ENCODE results near the gene MMP21. TPM values are rescaled to one million over a fixed set of nuclear protein-coding genes. Genes with fewer than 3 reads are reported as not detected.
A peak's percentile ranks its signal among the peaks of the same experiment; 100 is the strongest.

MMP21 gene
- polyA plus RNA-seq, 2 of the 4 experiments (the other 2 are of a cell fraction) = 0.04 TPM; not detected in 1

DNA sequence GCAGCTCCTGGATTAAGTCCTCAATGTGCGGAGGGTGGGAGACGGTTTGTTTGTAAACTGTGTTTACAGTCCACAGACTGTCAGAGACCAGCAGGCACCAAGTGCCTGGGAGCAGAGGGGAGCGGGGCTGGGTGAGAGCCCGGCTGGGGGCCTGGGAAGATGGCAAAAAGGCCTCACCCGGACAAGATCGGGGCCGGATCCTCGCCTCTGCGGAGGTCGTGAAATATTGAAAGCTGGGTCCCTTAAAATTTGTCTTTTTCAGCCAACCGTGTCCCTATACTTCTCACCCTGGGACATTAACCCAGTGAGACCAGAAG is 2.8 kb downstream of the MMP21 start:
- TF ChIP-seq, protein P1, sequence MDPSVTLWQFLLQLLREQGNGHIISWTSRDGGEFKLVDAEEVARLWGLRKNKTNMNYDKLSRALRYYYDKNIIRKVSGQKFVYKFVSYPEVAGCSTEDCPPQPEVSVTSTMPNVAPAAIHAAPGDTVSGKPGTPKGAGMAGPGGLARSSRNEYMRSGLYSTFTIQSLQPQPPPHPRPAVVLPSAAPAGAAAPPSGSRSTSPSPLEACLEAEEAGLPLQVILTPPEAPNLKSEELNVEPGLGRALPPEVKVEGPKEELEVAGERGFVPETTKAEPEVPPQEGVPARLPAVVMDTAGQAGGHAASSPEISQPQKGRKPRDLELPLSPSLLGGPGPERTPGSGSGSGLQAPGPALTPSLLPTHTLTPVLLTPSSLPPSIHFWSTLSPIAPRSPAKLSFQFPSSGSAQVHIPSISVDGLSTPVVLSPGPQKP (IDR thresholded peaks at IDR 0.05; ENCODE audit: low read depth, low read length) = no peak
- no peak for TF ChIP-seq TFCP2L1 (CRISPR knock-in tag; IDR thresholded peaks at IDR 0.05)
- TF ChIP-seq CHD4 (IDR thresholded peaks at IDR 0.05; ENCODE audit: borderline replicate concordance) = no peak
- TF ChIP-seq RCOR1 (IDR thresholded peaks at IDR 0.05; ENCODE audit: low read depth, low read length) = no peak
- no peak for TF ChIP-seq MYC (IDR thresholded peaks at IDR 0.05; ENCODE audit: borderline replicate concordance, low read length)
- TF ChIP-seq CHD2 (IDR thresholded peaks at IDR 0.05; ENCODE audit: low read length, partially characterized antibody) = no peak
- 78% methylated on average over 9 of the region's 11 CpGs for WGBS (ENCODE audit: missing lambda C conversion rate)
- ATAC-seq (peak in 1 of 2 experiments; percentile 7; a peak in 1 of 6 replicates), FAIRE-seq (no peak), DNase-seq (ENCODE audit: low read depth in 1 of 2, low spot score in 1 of 2) (no peak)
- no peak overlapping the region for H3K4me3 ChIP-seq
- no peak overlapping the region for H3K4me2 ChIP-seq
- ChIA-PET CTCF (no interaction called here), POLR2A (no interaction called here)
- H3K4me1 ChIP-seq = no peaks in the 10 kb centered on the region
- no peak overlapping the region for H3K27ac ChIP-seq
- no peaks in the 10 kb centered on the region for H3K9me3 ChIP-seq

DNA sequence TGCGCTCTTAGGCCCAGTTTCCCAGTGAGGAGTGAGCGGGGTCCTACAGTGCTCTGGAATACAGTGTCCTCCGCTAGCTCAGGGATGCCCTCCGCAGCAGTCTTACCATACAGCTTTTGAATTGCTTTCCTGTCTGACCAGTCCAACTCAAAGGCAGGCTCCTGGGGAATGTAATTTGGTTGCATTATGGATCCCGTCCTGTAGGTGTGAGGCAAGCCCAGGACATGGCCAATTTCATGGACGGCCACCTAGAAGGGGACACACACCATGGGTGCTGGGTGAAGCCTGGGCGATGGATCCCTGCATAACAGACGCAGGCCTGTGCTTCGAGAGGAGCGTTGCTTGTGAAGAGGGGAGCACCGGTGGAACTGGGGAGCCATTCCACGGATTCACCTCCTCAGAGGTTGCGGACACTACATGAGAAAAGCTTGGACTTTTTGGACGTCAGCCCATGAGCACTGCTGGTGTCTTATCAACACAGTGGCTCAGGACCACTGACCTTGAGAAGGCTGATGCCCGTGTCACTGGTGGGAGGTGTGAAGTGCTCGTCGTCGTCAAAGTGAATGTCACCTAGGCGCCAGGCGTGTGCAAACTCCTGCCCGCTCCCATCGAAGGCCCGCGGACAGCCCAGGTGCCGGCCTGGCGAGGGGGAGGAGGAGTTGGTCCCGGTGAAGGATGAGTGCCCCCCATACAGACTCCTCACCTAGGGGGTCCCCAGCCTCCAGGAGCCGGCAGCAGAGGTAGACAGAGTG is 3.3 kb downstream of the MMP21 start:
- Histone ChIP-seq H3K9me3 (no peaks in the 10 kb centered on the region), H3K4me1 (no peaks in the 10 kb centered on the region), H3K27ac (no peak overlapping the region), H3K4me2 (no peak overlapping the region), H3K4me3 (no peak overlapping the region)
- DNase-seq (ENCODE audit: low read depth in 1 of 2, low spot score in 1 of 2) (no peak), FAIRE-seq (no peak), ATAC-seq (peak; percentile 11 to 31; a peak in 3 of 6 replicates)
- TF ChIP-seq, protein P2, sequence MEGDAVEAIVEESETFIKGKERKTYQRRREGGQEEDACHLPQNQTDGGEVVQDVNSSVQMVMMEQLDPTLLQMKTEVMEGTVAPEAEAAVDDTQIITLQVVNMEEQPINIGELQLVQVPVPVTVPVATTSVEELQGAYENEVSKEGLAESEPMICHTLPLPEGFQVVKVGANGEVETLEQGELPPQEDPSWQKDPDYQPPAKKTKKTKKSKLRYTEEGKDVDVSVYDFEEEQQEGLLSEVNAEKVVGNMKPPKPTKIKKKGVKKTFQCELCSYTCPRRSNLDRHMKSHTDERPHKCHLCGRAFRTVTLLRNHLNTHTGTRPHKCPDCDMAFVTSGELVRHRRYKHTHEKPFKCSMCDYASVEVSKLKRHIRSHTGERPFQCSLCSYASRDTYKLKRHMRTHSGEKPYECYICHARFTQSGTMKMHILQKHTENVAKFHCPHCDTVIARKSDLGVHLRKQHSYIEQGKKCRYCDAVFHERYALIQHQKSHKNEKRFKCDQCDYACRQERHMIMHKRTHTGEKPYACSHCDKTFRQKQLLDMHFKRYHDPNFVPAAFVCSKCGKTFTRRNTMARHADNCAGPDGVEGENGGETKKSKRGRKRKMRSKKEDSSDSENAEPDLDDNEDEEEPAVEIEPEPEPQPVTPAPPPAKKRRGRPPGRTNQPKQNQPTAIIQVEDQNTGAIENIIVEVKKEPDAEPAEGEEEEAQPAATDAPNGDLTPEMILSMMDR (IDR thresholded peaks at IDR 0.05) = no peak
- TF ChIP-seq POLR2A (IDR thresholded peaks at IDR 0.05; ENCODE audit: low read length) (no peak), HDAC2 (IDR thresholded peaks at IDR 0.05) (no peak), RARB (CRISPR knock-in tag; IDR thresholded peaks at IDR 0.05) (no peak), HEYL (CRISPR knock-in tag; IDR thresholded peaks at IDR 0.05) (no peak), ZNF302 (CRISPR knock-in tag; IDR thresholded peaks at IDR 0.05) (no peak), TFCP2L1 (CRISPR knock-in tag; IDR thresholded peaks at IDR 0.05) (no peak), HOXB5 (CRISPR knock-in tag; IDR thresholded peaks at IDR 0.05) (no peak), ZC3H11A (IDR thresholded peaks at IDR 0.05) (no peak), FOSL2 (IDR thresholded peaks at IDR 0.05) (no peak), FOSL2 (CRISPR knock-in tag; IDR thresholded peaks at IDR 0.05) (no peak), KDM1A (IDR thresholded peaks at IDR 0.05; ENCODE audit: low read depth) (no peak), JUN (IDR thresholded peaks at IDR 0.05) (no peak), FOXS1 (CRISPR knock-in tag; IDR thresholded peaks at IDR 0.05) (no peak), RFX5 (IDR thresholded peaks at IDR 0.05) (no peak)
- TF ChIP-seq, protein P3, sequence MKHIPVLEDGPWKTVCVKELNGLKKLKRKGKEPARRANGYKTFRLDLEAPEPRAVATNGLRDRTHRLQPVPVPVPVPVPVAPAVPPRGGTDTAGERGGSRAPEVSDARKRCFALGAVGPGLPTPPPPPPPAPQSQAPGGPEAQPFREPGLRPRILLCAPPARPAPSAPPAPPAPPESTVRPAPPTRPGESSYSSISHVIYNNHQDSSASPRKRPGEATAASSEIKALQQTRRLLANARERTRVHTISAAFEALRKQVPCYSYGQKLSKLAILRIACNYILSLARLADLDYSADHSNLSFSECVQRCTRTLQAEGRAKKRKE (CRISPR knock-in tag; IDR thresholded peaks at IDR 0.05; ENCODE audit: low read depth) = no peak
- TF ChIP-seq, protein P4, sequence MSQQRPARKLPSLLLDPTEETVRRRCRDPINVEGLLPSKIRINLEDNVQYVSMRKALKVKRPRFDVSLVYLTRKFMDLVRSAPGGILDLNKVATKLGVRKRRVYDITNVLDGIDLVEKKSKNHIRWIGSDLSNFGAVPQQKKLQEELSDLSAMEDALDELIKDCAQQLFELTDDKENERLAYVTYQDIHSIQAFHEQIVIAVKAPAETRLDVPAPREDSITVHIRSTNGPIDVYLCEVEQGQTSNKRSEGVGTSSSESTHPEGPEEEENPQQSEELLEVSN (IDR thresholded peaks at IDR 0.05; ENCODE audit: borderline replicate concordance, low read depth) = no peak
- ChIA-PET POLR2A (no interaction called here), CTCF (interaction anchor here (1.1 kb wide), 1 partner anchor 9 kb away, joined by 5 read pairs; no protein-coding TSS in a partner anchor)
- 89% methylated on average over 28 of the region's 28 CpGs for WGBS (ENCODE audit: missing lambda C conversion rate)
